DOHH2 (cell line): Measurements from ENCODE around the gene NSMCE1.

Experiments used
- CTCF ChIP-seq: fragments of 200-600 bp; sonication (generic); IDR thresholded peaks from one replicate; pipeline ENCODE4 v1.5.1; 2014; ENCODE audit warnings: antibody characterized with exemption, mild to moderate bottlenecking, low read depth, low read length; ENCODE audit not compliant: poor library complexity, severe bottlenecking
- EZH2phosphoT487 ChIP-seq: fragments of 200-600 bp; sonication (generic); IDR thresholded peaks from 2 replicates; pipeline ENCODE4 v1.6.1; 2017; ENCODE audit warnings: borderline replicate concordance, mild to moderate bottlenecking, antibody characterized with exemption, low read length, moderate library complexity, mixed read lengths

GRCh38 chr16:27291722-27292240 is 23.2 kb upstream of the NSMCE1 start:
- TF ChIP-seq CTCF (no peak), EZH2phosphoT487 (no peak)
